Transverse colon (tissue), 4 donors: ENCODE data around the gene DNAH7.

ENCODE experiments used
- CTCF ChIP-seq, 5 experiments: fragments of 200-600 bp in 3 of 5; fragments of 450-650 bp in 2 of 5; sonication (generic) in 3 of 5; IDR thresholded peaks; 1 replicate in 2 of 5; 2 replicates in 3 of 5; pipeline ENCODE4 v1.5.1; 2016 to 2017; ENCODE audit warnings: antibody characterized with exemption in 5 of 5, inconsistent platforms in 3 of 5, mild to moderate bottlenecking in 2 of 5, moderate library complexity in 1 of 5
- EP300 ChIP-seq: sonication (generic); formaldehyde crosslinking; IDR thresholded peaks from one replicate; pipeline ENCODE4 v1.6.1; 2017; ENCODE audit warnings: antibody characterized with exemption, low read depth
- POLR2A ChIP-seq: fragments of 450-650 bp; IDR thresholded peaks from one replicate; pipeline ENCODE4 v1.6.1; 2016; ENCODE audit warnings: antibody characterized with exemption, mild to moderate bottlenecking, moderate library complexity
- POLR2AphosphoS5 ChIP-seq, 3 donors: sonication (generic); formaldehyde crosslinking; IDR thresholded peaks; one replicate each; pipeline ENCODE4 v1.6.1; 2016; ENCODE audit warnings: antibody characterized with exemption in 3 of 3

DNA sequence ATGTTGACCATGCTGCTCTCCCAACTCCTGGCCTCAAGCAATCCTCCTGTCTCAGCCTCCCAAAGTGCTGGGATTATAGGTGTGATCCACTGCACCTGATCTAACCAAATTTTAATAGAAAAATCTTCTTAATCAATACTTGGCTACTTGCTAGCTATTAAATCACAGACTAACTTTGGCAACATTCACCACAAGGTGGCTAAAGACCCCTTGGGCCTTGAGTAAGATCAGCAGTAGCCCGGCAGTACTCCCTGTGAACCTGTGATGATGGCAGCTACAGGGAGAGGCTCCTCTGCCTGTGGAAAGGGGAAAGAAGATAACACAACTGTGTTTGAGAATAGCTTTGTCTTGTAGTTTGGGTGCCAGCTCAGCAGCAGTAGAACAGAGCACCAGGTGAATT lies 308.8 kb downstream of the DNAH7 start:
- no peak for TF ChIP-seq CTCF (IDR thresholded peaks at IDR 0.05)
- no peak for TF ChIP-seq POLR2A
- TF ChIP-seq POLR2AphosphoS5 (IDR thresholded peaks at IDR 0.05) = no peak
- TF ChIP-seq EP300 = no peak
